Measurements from ENCODE around the gene TTL.
"Not testable (repeated sequence)": the region's sequence is repeated elsewhere in the genome, so short reads cannot be mapped to it uniquely, and the experiment has no call there.

Gene TTL

GRCh38 chr2:112524276-112524675 lies 42.3 kb downstream of the TTL start:
- DNase-seq: not testable (repeated sequence)

- DNase-seq: no peak
These were observed 46.6 kb downstream of the TTL start for GRCh38 chr2:112528541-112528940.

GRCh38 chr2:112529757-112530156 lies 47.8 kb downstream of the TTL start:
- DNase-seq: no peak

GRCh38 chr2:112530728-112531127 lies 48.8 kb downstream of the TTL start:
- no peak for DNase-seq

GRCh38 chr2:112534826-112535225 lies 52.9 kb downstream of the TTL start:
- no peak for DNase-seq

- DNase-seq: not testable (repeated sequence)
These were observed 54.7 kb downstream of the TTL start for GRCh38 chr2:112536665-112537064.

- DNase-seq: no peak
These were observed 57.4 kb downstream of the TTL start for GRCh38 chr2:112539306-112539705.

GRCh38 chr2:112540906-112541305 lies 59.0 kb downstream of the TTL start:
- DNase-seq: no peak

- DNase-seq: peak; percentile 55 to 57
These were observed 59.6 kb downstream of the TTL start for GRCh38 chr2:112541315-112542122.

- DNase-seq: peak; percentile 33 to 68
These were observed 60.4 kb downstream of the TTL start, which contains the start of gene POLR1B for GRCh38 chr2:112542123-112542983. Gene POLR1B (plus strand): TSS chr2:112542465. CDS start chr2:112542495, 30 bp downstream.

GRCh38 chr2:112542984-112543661 lies 61.2 kb downstream of the TTL start:
- no peak for DNase-seq

- DNase-seq: no peak
These were observed 65.4 kb downstream of the TTL start for GRCh38 chr2:112547333-112547732.

GRCh38 chr2:112548980-112549379 lies 67.0 kb downstream of the TTL start:
- DNase-seq: no peak

- DNase-seq: no peak
These were observed 84.1 kb downstream of the TTL start for GRCh38 chr2:112566104-112566503.

GRCh38 chr2:112566508-112566907 lies 84.6 kb downstream of the TTL start:
- not testable (repeated sequence) for DNase-seq

GRCh38 chr2:112572005-112572404 lies 90.0 kb downstream of the TTL start:
- no peak for DNase-seq

- no peak for DNase-seq
These were observed 95.8 kb downstream of the TTL start for GRCh38 chr2:112577756-112578155.

- DNase-seq: no peak
These were observed 97.3 kb downstream of the TTL start for GRCh38 chr2:112579241-112579640.

GRCh38 chr2:112580084-112580483 lies 98.1 kb downstream of the TTL start:
- no peak for DNase-seq

GRCh38 chr2:112582314-112582746 lies 100.4 kb downstream of the TTL start:
- DNase-seq: no peak

GRCh38 chr2:112583497-112584133 lies 101.7 kb downstream of the TTL start:
- no peak for DNase-seq

- DNase-seq: peak; percentile 22 to 81
These were observed 102.4 kb downstream of the TTL start, which contains the start of gene CHCHD5 for GRCh38 chr2:112584134-112584890. Gene CHCHD5 (plus strand): TSS chr2:112584609. CDS start chr2:112584648, 39 bp downstream.

Measured in cerebellar nuclear complex (tissue), 1 donor.